Calu3 (cell line): ENCODE results near the gene MRPL42. TPM values are rescaled to one million over a fixed set of nuclear protein-coding genes. Genes with fewer than 3 reads are reported as not detected.

ENCODE experiments used
- BruUV-seq: library from RNA; stranded (reverse); fragments of 400-500 nt; replicated peaks from 2 replicates; lab custom pipeline; 2021; lab: Mats Ljungman, UMichigan
- CTCF ChIA-PET: fragments of 300-600 bp; sonication (Branson Sonifier 250); formaldehyde crosslinking; loops from one replicate; lab custom pipeline; 2022; ENCODE audit warnings: antibody characterized with exemption; lab: Charles Lee
- DNase-seq: peaks from one replicate; pipeline ENCODE4 v3.0.0; 2022
- H3K27ac Mint-ChIP-seq: one replicate; pipeline ENCODE4 v1.8.0; 2022; ENCODE audit warnings: mixed read lengths; ENCODE audit not compliant: unreplicated experiment
- H3K27me3 Mint-ChIP-seq: one replicate; pipeline ENCODE4 v1.8.0; 2022; ENCODE audit warnings: mixed read lengths; ENCODE audit not compliant: unreplicated experiment
- H3K36me3 Mint-ChIP-seq: one replicate; pipeline ENCODE4 v1.8.0; 2022; ENCODE audit warnings: mild to moderate bottlenecking, moderate library complexity, mixed read lengths; ENCODE audit not compliant: insufficient read depth, unreplicated experiment
- H3K4me1 Mint-ChIP-seq: one replicate; pipeline ENCODE4 v1.8.0; 2022; ENCODE audit warnings: mild to moderate bottlenecking, low read depth, mixed read lengths; ENCODE audit not compliant: unreplicated experiment
- H3K4me3 Mint-ChIP-seq: one replicate; pipeline ENCODE4 v1.8.0; 2022; ENCODE audit warnings: mild to moderate bottlenecking, low read depth, moderate library complexity, mixed read lengths; ENCODE audit not compliant: unreplicated experiment
- H3K9me3 Mint-ChIP-seq: one replicate; pipeline ENCODE4 v1.8.0; 2022; ENCODE audit warnings: low read depth, mixed read lengths; ENCODE audit not compliant: unreplicated experiment
- CTCF ChIP-seq: fragments of 200-600 bp; IDR thresholded peaks from one replicate; pipeline ENCODE4 v1.8.0; 2022; ENCODE audit warnings: antibody characterized with exemption; ENCODE audit not compliant: unreplicated experiment
- intact Hi-C: fragments of 100-400 bp; cut with micrococcal nuclease; formaldehyde crosslinking; loops from one replicate; pipeline ENCODE4 v1.10.0; 2022; ENCODE audit not compliant: unreplicated experiment
- total RNA-seq: library from RNA; stranded (reverse); gene quantifications from 2 replicates; pipeline ENCODE4 v1.2.3, GENCODE V29; 2022

MRPL42 gene
- total RNA-seq, 1 experiment from 2014 or later, result 94.9 TPM

- H3K27me3 Mint-ChIP-seq, result peaks cover 28% of the 10 kb centered on the region
- no TSS peak for BruUV-seq
- CTCF ChIA-PET, result interaction anchor here (1.3 to 1.6 kb wide), 2 partner anchors 13 to 16 kb away, joined by 3 read pairs; no protein-coding TSS in a partner anchor
- H3K27ac Mint-ChIP-seq, result no peak overlapping the region
- H3K4me3 Mint-ChIP-seq, result no peak overlapping the region
- DNase-seq, result no peak
- intact Hi-C loops, result no loop called here
- H3K9me3 Mint-ChIP-seq, result no peaks in the 10 kb centered on the region
- H3K4me1 Mint-ChIP-seq, result no peaks in the 10 kb centered on the region
- no peak for TF ChIP-seq CTCF
- no peaks in the 10 kb centered on the region for H3K36me3 Mint-ChIP-seq
Measured at GRCh38 chr12:93539821-93540220, 72.5 kb downstream of the MRPL42 start.

- H3K4me3 Mint-ChIP-seq, result no peak overlapping the region
- no peak for TF ChIP-seq CTCF
- CTCF ChIA-PET, result interaction anchor here (1.6 kb wide), 1 partner anchor 14 kb away, joined by 3 read pairs; no protein-coding TSS in a partner anchor
- intact Hi-C loops, result no loop called here
- H3K36me3 Mint-ChIP-seq, result no peaks in the 10 kb centered on the region
- no TSS peak for BruUV-seq
- H3K27ac Mint-ChIP-seq, result no peak overlapping the region
- peaks cover 22% of the 10 kb centered on the region for H3K27me3 Mint-ChIP-seq
- H3K4me1 Mint-ChIP-seq, result no peaks in the 10 kb centered on the region
- no peak for DNase-seq
- H3K9me3 Mint-ChIP-seq, result no peaks in the 10 kb centered on the region
Measured at GRCh38 chr12:93540466-93540865, 73.2 kb downstream of the MRPL42 start.

GRCh38 chr12:93541578-93542225 is 74.4 kb downstream of the MRPL42 start:
- H3K27me3 Mint-ChIP-seq, result peaks cover 14% of the 10 kb centered on the region
- H3K36me3 Mint-ChIP-seq, result no peaks in the 10 kb centered on the region
- H3K4me3 Mint-ChIP-seq, result no peak overlapping the region
- intact Hi-C loops, result no loop called here
- no peaks in the 10 kb centered on the region for H3K9me3 Mint-ChIP-seq
- H3K4me1 Mint-ChIP-seq, result no peaks in the 10 kb centered on the region
- TF ChIP-seq CTCF, result no peak
- no peak for DNase-seq
- CTCF ChIA-PET, result interaction anchor here (0.7 kb wide), 1 partner anchor 49 kb away, joined by 4 read pairs; no protein-coding TSS in a partner anchor
- no peak overlapping the region for H3K27ac Mint-ChIP-seq
- BruUV-seq, result no TSS peak

- no peaks in the 10 kb centered on the region for H3K27me3 Mint-ChIP-seq
- BruUV-seq, result no TSS peak
- no peaks in the 10 kb centered on the region for H3K36me3 Mint-ChIP-seq
- CTCF ChIA-PET, result interaction anchor here (0.7 kb wide), 1 partner anchor 303 kb away, joined by 3 read pairs; no protein-coding TSS in a partner anchor
- no peaks in the 10 kb centered on the region for H3K9me3 Mint-ChIP-seq
- TF ChIP-seq CTCF, result no peak
- DNase-seq, result no peak
- no peaks in the 10 kb centered on the region for H3K4me1 Mint-ChIP-seq
- intact Hi-C loops, result no loop called here
- H3K4me3 Mint-ChIP-seq, result no peak overlapping the region
- H3K27ac Mint-ChIP-seq, result no peak overlapping the region
Measured at GRCh38 chr12:93547778-93548177, 80.5 kb downstream of the MRPL42 start.
